ENCODE results near the gene ZNF605. TPM values are rescaled to one million over a fixed set of nuclear protein-coding genes. Genes with fewer than 3 reads are reported as not detected.

Gene ZNF605
- total and polyA plus RNA-seq, 10 of the 15 experiments (the other 5 are each of a cell fraction or from before 2014, with no cell fraction given), result 0.95 to 4.8 (median 2.5) TPM

GRCh38 chr12:132922676-132923075, 33.4 kb downstream of the ZNF605 start:
- CTCF ChIA-PET, result no interaction called here

More at GRCh38 chr12:132922676-132923075, 33.4 kb downstream of the ZNF605 start:
- intact Hi-C loops (cut with micrococcal nuclease; ENCODE audit: unreplicated experiment), result no loop called here
- no TSS peak for BruUV-seq (replicated peaks)
- peaks cover 34% of the 10 kb centered on the region for H3K9me3 ChIP-seq (replicated peaks; ENCODE audit: control insufficient read depth, insufficient read depth, low read length)
- ChIA-PET SMC1A (ENCODE audit: uncharacterized antibody, unreplicated experiment) (no interaction called here), RAD21 (ENCODE audit: unreplicated experiment) (no interaction called here), POLR2A (no interaction called here)
- H3K79me2 ChIP-seq (ENCODE audit: control insufficient read depth, insufficient read depth, low read length), result no peaks in the 10 kb centered on the region
- ATAC-seq (no peak), FAIRE-seq (no peak), DNase-seq (ENCODE audit: low read depth, low spot score) (no peak)
- H3K4me1 ChIP-seq (ENCODE audit: control insufficient read depth, insufficient read depth, low read length), result no peaks in the 10 kb centered on the region
- in situ Hi-C loops (cut with MboI), result loop anchor here (5.0 kb wide), 1 partner anchor 180 kb away; no protein-coding TSS in a partner anchor
- H3K27me3 ChIP-seq (replicated peaks in 1 of 2; ENCODE audit: control insufficient read depth in 2 of 2, insufficient read depth in 2 of 2, low read length in 1 of 2), result no peaks in the 10 kb centered on the region
- WGBS (ENCODE audit: insufficient coverage, insufficient replicate concordance, low lambda C conversion rate, missing lambda C conversion rate), result 59% methylated on average over 3 of the region's 4 CpGs
- H2AFZ ChIP-seq (ENCODE audit: control insufficient read depth, low read depth, low read length), result no peak overlapping the region
- H3K9ac ChIP-seq (ENCODE audit: control insufficient read depth, insufficient read depth, low read length), result no peak overlapping the region
- H3K4me3 ChIP-seq, result no peak overlapping the region
- no peak overlapping the region for H3K27ac ChIP-seq (ENCODE audit: control insufficient read depth, insufficient read depth)
- no peak overlapping the region for H3K4me2 ChIP-seq (ENCODE audit: control insufficient read depth, insufficient read depth)
- no peaks in the 10 kb centered on the region for H4K20me1 ChIP-seq (ENCODE audit: control insufficient read depth, insufficient read depth)
- TF ChIP-seq, protein P1, sequence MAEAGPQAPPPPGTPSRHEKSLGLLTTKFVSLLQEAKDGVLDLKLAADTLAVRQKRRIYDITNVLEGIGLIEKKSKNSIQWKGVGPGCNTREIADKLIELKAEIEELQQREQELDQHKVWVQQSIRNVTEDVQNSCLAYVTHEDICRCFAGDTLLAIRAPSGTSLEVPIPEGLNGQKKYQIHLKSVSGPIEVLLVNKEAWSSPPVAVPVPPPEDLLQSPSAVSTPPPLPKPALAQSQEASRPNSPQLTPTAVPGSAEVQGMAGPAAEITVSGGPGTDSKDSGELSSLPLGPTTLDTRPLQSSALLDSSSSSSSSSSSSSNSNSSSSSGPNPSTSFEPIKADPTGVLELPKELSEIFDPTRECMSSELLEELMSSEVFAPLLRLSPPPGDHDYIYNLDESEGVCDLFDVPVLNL (IDR thresholded peaks at IDR 0.05; ENCODE audit: low read depth, low read length), result no peak
- TF ChIP-seq, protein P2, sequence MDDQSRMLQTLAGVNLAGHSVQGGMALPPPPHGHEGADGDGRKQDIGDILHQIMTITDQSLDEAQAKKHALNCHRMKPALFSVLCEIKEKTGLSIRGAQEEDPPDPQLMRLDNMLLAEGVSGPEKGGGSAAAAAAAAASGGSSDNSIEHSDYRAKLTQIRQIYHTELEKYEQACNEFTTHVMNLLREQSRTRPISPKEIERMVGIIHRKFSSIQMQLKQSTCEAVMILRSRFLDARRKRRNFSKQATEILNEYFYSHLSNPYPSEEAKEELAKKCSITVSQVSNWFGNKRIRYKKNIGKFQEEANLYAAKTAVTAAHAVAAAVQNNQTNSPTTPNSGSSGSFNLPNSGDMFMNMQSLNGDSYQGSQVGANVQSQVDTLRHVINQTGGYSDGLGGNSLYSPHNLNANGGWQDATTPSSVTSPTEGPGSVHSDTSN (IDR thresholded peaks at IDR 0.05; ENCODE audit: insufficient replicate concordance, low read depth, low read length), result no peak
- no peak for TF ChIP-seq RCOR1 (conservative IDR thresholded peaks at IDR 0.05; ENCODE audit: low read depth, low read length)
- no peak for TF ChIP-seq STAT1 (conservative IDR thresholded peaks at IDR 0.05)
- TF ChIP-seq ZNF622 (IDR thresholded peaks at IDR 0.05), result no peak
- no peak for TF ChIP-seq DPF2 (IDR thresholded peaks at IDR 0.05)
- no peak for TF ChIP-seq ZNF207 (IDR thresholded peaks at IDR 0.05; ENCODE audit: borderline replicate concordance)
- TF ChIP-seq ETV6 (conservative IDR thresholded peaks at IDR 0.05 in 1 of 2, IDR thresholded peaks at IDR 0.05 in 1 of 2; ENCODE audit: borderline replicate concordance in 1 of 2, low read depth in 1 of 2), result no peak
- no peak for TF ChIP-seq SREBF1 (IDR thresholded peaks at IDR 0.05; ENCODE audit: low read length)
- no peak for TF ChIP-seq HDGF (IDR thresholded peaks at IDR 0.05)
- no peak for TF ChIP-seq BMI1 (IDR thresholded peaks at IDR 0.05; ENCODE audit: borderline replicate concordance)
- no peak for TF ChIP-seq TAF1 (IDR thresholded peaks at IDR 0.05; ENCODE audit: borderline replicate concordance, low read depth, low read length)
- TF ChIP-seq HDAC6 (IDR thresholded peaks at IDR 0.05; ENCODE audit: unreplicated experiment), result no peak
- no peak for TF ChIP-seq RAD51 (IDR thresholded peaks at IDR 0.05)
- no peaks in the 10 kb centered on the region for H3K36me3 ChIP-seq (ENCODE audit: control insufficient read depth in 2 of 2, insufficient read depth in 2 of 2, low read length in 1 of 2)

Data from GM12878 (cell line).